ENCODE data around the gene CEP85L. TPM values are rescaled to one million over a fixed set of nuclear protein-coding genes. Genes with fewer than 3 reads are reported as not detected.

CEP85L gene
- total and polyA plus RNA-seq, 10 donors, result 6.3 to 46.5 (median 30.7) TPM

DNA sequence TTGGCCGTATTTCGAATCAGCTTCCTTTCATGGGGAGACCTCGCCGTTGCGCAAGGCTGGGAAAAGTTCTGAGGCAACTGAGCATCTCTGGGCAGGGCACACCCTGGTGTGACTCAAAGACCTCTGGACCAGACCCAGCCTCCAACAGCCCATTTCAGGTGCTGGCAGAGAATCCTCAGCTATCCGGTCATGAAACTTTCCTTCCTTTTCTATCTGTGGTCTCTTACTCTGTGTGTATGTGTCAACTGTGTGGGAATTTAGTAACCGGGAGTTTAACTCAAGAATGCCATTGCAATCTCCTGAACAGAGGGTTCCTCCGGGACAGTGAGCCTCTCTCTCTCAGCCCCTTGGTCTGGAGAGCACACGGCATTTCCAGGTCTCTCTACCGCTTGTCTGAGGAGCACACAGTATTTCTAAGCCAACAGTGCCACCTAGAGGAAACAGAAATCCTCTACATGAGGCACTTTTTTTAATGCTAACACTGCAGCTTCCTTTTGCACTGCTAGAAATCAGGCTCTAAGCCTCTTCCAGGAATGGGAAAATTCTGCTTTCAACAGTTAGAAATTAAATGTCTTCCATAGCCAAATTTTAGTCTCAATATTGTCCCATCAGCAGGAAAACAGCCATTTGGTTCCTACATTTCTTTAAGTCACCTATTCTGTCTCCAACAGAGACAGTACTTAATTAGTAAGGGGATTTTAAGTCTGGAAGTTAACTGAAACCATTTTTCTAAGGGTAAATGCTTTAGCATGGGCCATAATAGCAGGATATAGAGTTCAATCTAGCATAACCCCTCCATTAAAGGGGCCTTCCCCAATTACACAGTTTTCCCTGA, 70.6 kb downstream of the CEP85L start:
- Histone ChIP-seq H3K4me1 (peaks cover 0 to 22% (median 12%) of the 10 kb centered on the region in 6 donors), H3K27ac (peak overlapping the region in 3 of 8 donors; percentile 16 to 41 (median 39)), H3K9me3 (peaks cover 9 to 55% (median 51%) of the 10 kb centered on the region in 8 donors), H3K4me3 (no peak overlapping the region), H3K36me3 (peaks cover 0 to 47% (median 2%) of the 10 kb centered on the region in 6 donors), H3K27me3 (replicated peaks in 1 of 7) (no peaks in the 10 kb centered on the region)
- TF ChIP-seq, protein P1, sequence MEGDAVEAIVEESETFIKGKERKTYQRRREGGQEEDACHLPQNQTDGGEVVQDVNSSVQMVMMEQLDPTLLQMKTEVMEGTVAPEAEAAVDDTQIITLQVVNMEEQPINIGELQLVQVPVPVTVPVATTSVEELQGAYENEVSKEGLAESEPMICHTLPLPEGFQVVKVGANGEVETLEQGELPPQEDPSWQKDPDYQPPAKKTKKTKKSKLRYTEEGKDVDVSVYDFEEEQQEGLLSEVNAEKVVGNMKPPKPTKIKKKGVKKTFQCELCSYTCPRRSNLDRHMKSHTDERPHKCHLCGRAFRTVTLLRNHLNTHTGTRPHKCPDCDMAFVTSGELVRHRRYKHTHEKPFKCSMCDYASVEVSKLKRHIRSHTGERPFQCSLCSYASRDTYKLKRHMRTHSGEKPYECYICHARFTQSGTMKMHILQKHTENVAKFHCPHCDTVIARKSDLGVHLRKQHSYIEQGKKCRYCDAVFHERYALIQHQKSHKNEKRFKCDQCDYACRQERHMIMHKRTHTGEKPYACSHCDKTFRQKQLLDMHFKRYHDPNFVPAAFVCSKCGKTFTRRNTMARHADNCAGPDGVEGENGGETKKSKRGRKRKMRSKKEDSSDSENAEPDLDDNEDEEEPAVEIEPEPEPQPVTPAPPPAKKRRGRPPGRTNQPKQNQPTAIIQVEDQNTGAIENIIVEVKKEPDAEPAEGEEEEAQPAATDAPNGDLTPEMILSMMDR (IDR thresholded peaks at IDR 0.05 in 8 of 11, conservative IDR thresholded peaks at IDR 0.05 in 3 of 11), result peak; percentile 20 to 70 (median 58)
- TF ChIP-seq POLR2A (IDR thresholded peaks at IDR 0.05), result no peak
- intact Hi-C loops (cut with DNase I; ENCODE audit: low total_unique reads), result no loop called here
- WGBS, 5 donors, result 56 to 74% (median 70%) methylated on average over 10 of the region's 10 CpGs
- no peak for DNase-seq

DNA sequence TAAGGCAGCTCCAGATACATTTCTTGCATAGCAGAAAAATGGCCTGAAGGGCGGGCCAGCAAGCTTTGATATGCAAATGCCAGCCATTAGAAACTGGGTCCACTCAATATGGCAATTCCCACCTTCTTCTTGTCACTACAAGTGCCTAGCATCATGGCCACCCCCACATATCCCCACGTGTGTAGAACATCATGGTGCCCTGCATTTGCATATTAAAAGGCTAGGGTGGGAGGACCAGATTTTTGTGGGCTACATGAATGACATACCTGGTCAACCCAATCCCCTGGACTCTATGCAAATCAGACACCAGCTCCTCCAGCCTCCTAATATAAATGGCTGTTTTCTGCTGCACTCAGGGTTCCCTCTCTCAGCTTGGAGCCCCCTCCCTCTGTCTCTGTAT, 71.6 kb downstream of the CEP85L start:
- DNase-seq, result no peak
- intact Hi-C loops (cut with DNase I; ENCODE audit: low total_unique reads), result loop anchor here (10.0 kb wide), 1 partner anchor 205 kb away; no protein-coding TSS in a partner anchor
- Histone ChIP-seq H3K9me3 (peaks cover 9 to 65% (median 61%) of the 10 kb centered on the region in 8 donors), H3K4me1 (peaks cover 0 to 22% (median 12%) of the 10 kb centered on the region in 6 donors), H3K4me3 (no peak overlapping the region), H3K27me3 (replicated peaks in 1 of 7) (no peaks in the 10 kb centered on the region), H3K36me3 (peaks cover 0 to 57% (median 8%) of the 10 kb centered on the region in 6 donors), H3K27ac (no peak overlapping the region)
- 84 to 100% (median 92%) methylated on average over 2 of the region's 2 CpGs for WGBS, 5 donors
- TF ChIP-seq, protein P1 (IDR thresholded peaks at IDR 0.05 in 8 of 11, conservative IDR thresholded peaks at IDR 0.05 in 3 of 11), result no peak
- no peak for TF ChIP-seq POLR2A (IDR thresholded peaks at IDR 0.05)
- TF ChIP-seq POLR2AphosphoS5 (IDR thresholded peaks at IDR 0.05), result no peak

DNA sequence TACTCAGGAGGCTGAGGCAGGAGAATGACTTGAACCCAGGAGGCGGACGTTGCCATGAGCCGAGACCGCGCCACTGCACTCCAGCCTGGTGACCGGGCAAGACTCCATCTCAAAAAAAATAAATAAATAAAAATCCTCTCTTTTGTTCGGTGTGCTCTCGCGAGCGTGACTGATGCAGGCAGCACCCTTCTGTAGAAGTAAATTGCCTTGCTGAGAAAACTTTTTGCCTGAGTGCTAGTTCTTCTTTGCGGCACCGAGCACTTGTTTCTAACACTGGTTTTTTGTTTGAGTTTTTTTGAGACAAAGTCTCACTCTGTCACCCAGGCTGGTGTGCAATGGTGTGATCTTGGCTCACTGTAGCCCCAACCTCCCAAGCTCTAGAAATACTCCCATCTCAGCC, 72.8 kb downstream of the CEP85L start:
- WGBS, 5 donors, result 97 to 99% (median 98%) methylated on average over 12 of the region's 12 CpGs
- DNase-seq, result no peak

More for the DNA sequence above, 72.8 kb downstream of the CEP85L start:
- H3K4me1 ChIP-seq, result peaks cover 0 to 22% (median 12%) of the 10 kb centered on the region in 6 donors
- peaks cover 18 to 77% (median 73%) of the 10 kb centered on the region in 8 donors for H3K9me3 ChIP-seq
- TF ChIP-seq, protein P1 (IDR thresholded peaks at IDR 0.05 in 8 of 11, conservative IDR thresholded peaks at IDR 0.05 in 3 of 11), result no peak
- TF ChIP-seq POLR2AphosphoS5 (IDR thresholded peaks at IDR 0.05) (no peak), POLR2A (IDR thresholded peaks at IDR 0.05) (no peak)
- H3K27ac ChIP-seq, result no peak overlapping the region
- intact Hi-C loops (cut with DNase I; ENCODE audit: low total_unique reads), result loop anchor here (10.0 kb wide), 1 partner anchor 206 kb away; no protein-coding TSS in a partner anchor
- no peak overlapping the region for H3K4me3 ChIP-seq
- H3K27me3 ChIP-seq (replicated peaks in 1 of 7), result no peaks in the 10 kb centered on the region
- peaks cover 0 to 69% (median 14%) of the 10 kb centered on the region in 6 donors for H3K36me3 ChIP-seq
